NCI-H748 (cell line): Measurements from ENCODE around the gene POLR2I.

Experiments
- DNase-seq: peaks from one replicate; lab custom pipeline; 2025; ENCODE audit not compliant: unreplicated experiment; lab: John Stamatoyannopoulos, UW

POLR2I gene

DNA sequence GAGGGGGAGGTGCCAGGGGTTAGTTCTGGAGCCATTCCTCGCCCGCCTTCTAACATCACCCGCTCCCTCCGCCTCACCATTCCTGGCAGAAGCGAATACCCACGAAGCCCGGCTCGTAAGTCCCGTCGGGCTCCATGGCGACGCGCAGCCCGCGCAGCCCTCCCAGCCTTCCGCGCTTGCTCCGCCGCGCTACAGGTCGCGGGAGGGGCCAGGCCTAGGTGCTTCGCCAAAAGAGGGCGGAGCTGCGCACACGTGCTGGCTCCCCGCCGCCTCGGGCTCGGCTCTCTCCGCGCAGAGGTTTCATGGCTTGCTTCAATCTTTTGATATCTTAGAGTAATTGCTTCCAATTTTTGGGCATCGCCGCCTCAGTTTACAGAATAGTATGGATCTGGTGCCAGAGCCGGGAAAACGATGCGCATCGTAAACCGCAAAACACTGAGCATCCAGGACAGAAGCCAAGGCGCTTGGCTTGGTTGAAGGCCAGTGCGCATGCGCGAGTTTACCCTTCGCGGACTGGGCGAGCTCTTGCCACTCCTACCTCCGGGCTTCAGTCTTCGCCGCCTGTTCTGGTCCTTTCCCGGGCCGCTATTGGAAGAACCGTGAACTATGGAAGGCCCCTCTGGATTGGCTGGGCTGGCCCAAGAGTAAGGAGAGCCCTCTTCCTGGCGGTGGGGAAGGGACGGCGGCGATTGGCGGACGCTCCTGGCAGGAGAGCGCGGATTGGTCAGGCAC is at the start of gene POLR2I:
Gene POLR2I (minus strand): TSS at position 155 of the 732 bp plus-strand sequence. CDS start 19 bp downstream, at position 136.
- DNase-seq, result peak; percentile 100

DNA sequence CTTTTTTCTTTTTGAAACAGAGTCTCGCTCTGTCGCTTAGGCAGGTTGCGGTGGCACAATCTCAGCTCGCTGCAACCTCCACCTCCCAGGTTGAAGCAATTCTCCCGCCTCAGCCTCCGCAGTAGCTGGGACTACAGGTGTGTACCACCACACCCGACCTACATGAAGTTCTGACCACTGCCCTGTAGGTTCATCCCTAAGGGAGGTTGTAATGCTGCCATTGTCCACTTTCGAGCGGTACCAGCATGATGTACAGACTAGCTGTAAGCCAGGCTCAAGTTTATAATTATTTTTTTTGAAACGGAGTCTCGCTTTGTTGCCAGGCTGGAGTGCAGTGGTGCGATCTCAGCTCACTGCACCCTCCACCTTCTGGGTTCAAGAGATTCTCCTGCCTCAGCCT is 49.1 kb upstream of the POLR2I start:
- DNase-seq, result no peak

GRCh38 chr19:36160821-36161596 is 46.3 kb upstream of the POLR2I start:
- DNase-seq, result no peak

GRCh38 chr19:36153126-36153525 is 38.5 kb upstream of the POLR2I start:
- DNase-seq, result no peak

DNA sequence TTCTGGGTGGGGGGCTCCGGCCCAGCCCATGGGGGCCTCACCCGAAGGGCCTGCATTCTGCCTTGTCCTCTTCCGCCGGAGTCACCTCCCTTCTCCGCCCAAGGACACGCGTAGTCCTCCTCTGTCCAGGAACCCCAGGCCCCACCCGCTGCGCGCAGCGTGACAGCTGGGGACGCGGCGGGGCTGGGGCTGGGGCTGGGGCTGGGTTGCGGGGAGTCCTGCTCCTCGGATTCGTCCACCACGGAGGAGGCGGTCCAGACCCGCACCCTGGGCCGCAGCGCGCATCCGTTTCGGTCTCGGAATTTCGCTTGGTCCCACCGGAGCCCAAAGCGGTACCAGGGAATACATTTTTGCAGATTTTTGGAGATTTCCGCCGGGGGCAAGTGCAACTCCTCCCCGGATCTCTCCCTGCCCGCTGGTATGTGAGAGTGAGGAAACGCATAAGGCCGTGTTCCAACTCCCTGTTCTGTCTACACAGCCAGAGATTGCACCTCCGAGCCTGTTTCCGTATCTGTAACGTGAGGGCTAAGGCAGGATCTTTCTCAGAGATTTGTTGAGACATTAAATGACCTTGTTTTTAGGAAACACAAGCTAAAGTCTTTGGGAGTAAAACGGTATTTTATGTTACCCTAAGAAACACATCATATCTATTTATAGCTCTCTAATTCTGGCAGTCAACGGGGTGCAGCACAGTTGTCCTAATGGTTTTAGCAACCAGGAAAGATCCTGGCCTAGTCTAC is 37.8 kb upstream of the POLR2I start, which contains the start of gene COX7A1:
Gene COX7A1 (minus strand): TSS at position 96 of the 740 bp plus-strand sequence. CDS start 40 bp downstream, at position 56.
- no peak for DNase-seq

GRCh38 chr19:36152019-36152351 is 37.3 kb upstream of the POLR2I start:
- DNase-seq, result no peak

DNA sequence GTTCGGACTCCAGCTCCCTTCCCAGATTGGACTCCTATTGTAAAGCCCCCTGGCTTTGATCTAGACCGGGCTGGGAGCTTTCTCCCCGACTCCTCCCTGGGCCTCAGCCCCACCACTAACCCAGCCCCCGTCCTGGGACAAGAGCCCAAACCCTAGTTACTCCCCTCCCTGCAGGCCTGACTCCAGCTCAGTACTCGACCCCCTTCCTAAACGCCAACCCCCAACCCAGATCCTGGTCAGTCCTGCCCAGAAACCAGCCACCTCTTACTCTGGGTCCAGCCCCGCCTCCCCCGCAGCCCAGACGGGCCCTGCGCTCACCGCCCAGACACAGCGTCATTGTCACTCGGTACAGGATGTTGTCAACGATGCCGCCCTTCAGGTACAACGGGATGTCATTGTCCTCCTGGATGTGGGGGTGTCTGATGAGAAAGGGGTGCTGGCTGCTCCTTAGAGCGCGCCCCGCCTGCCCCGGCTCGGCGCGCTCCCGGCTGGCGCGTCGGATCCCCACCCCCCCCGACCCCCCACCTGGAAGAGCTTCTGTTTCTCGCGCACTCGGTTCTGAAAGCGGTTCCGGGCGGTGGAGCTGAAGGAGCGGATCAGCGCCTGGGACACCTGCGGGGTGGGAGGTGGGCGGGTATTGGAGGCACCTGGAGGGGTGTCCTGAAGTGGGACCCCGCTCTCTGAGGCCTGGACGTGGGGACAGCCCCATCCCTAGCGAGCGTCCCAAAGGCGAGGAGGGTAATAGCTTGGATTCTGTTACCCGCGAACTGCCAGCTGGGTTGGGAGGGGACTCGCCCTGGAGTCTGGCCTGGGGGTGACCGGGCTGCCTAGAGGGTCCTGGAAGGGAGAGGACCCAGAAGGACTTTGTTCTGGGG is 36.7 kb upstream of the POLR2I start:
- no peak for DNase-seq

DNA sequence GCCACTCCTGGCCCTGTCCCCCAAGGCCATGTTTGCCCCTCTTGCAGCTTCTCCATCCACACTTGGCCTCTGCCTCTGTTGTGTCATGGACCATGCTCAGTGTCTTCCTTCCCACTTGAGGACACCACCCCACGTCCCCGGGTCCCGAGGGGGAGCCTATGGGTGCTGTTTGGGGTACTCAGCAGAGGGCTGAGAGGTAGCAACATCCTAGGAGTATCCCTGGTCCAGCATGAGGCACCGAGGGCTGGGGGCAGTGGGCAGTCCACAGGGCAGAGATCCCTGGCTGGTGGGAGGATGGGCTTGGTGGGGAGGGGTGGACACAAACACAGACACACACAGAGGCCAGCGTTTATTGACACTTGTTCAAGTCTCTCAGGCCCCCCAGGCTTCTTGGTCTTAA is 35.9 kb upstream of the POLR2I start:
- no peak for DNase-seq

DNA sequence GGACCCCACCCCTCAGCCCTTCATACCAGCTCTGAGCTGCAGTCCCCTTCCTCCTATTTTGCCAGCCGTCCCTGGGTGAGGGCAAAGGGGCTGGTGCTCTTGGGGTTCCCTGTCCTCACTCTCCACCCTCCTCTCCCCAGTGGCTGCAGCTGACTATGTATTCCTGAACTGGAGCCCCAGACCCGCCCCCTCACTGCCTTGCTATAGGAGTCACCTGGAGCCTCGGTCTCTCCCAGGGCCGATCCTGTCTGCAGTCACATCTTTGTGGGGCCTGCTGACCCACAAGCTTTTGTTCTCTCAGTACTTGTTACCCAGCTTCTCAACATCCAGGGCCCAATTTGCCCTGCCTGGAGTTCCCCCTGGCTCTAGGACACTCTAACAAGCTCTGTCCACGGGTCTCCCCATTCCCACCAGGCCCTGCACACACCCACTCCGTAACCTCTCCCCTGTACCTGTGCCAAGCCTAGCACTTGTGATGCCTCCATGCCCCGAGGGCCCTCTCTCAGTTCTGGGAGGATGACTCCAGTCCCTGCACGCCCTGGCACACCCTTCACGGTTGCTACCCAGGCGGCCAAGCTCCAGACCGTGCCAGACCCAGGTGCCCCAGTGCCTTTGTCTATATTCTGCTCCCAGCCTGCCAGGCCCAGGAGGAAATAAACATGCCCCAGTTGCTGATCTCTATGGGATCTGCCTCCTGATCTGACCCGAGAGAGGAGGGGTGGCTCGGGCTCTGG is 35.2 kb upstream of the POLR2I start:
- DNase-seq, result no peak

- no peak for DNase-seq
These were observed 29.9 kb upstream of the POLR2I start for GRCh38 chr19:36144624-36145023.

DNA sequence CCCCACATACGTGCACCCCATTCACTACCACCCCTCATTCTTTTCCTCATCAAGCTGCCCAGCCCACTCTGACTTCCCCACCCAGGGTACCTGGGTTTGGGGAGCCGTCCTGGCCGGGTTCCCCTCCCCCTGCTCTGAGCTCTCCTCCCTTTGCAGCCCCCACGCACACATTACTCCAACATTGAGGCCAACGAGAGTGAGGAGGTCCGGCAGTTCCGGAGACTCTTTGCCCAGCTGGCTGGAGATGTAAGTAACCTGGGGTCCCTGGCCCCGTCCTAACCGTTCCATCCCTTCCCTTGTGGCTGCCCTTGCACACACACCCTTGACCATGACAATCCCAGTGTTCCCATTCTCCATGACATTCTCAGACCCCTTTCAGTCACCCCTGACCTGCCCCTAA is 27.8 kb upstream of the POLR2I start:
- DNase-seq, result no peak

DNA sequence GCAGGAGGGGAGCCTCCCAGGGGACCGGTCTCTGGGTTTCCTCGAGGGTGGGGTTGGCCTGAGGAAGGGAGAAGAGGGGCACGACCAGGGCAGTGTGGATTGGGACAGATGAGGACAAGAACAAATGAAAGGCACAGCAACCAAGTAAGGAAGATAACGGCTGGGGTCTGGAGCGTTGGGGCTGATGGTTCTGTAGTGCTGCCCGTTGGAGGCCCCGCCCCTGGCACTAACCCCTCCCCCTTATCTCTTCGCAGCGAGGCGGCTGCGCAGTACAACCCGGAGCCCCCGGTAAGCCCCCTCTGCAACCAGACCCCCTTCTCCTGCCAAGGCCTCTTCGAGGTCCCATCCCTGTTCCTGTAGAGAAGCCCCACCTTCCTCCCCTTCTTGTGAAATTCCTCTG is 27.4 kb upstream of the POLR2I start:
- no peak for DNase-seq

DNA sequence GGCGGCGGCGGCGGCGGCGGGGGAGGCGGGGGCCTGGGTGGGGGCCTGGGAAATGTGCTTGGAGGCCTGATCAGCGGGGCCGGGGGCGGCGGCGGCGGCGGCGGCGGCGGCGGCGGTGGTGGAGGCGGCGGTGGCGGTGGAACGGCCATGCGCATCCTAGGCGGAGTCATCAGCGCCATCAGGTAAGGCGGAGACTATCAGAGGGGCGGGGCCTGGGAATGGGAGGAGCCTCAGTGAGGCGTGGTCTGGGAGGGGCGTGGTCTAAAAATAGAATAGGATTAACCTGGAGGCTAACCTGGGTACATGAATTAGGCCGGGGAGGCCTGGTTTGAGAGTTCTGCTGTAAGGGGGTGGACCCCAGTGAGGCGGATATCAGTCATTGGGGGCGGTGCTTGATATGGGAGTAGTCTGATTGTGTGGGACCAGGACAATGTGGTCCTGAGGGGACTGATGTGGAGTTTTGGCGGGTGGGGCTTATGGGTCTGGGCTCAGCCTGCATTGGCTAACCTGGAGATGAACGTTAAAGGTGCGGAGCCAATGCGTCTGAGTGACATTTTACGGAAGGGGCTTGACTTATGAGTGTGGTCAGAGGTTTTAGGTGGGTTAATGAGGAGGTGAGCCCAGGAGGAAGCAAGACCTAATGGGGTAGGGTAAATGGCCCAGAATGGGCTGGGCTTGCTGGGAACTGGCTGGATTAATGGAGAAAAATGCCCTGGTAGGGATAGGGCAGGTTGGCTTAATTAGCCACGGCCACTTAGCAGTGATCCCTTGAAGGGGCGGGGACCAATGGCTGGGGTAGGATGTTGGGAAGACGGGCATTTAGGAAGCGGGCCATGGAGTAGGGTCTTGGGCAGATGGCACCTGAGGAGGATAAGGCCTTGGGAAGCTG is 26.6 kb upstream of the POLR2I start:
- DNase-seq, result peak; percentile 92

DNA sequence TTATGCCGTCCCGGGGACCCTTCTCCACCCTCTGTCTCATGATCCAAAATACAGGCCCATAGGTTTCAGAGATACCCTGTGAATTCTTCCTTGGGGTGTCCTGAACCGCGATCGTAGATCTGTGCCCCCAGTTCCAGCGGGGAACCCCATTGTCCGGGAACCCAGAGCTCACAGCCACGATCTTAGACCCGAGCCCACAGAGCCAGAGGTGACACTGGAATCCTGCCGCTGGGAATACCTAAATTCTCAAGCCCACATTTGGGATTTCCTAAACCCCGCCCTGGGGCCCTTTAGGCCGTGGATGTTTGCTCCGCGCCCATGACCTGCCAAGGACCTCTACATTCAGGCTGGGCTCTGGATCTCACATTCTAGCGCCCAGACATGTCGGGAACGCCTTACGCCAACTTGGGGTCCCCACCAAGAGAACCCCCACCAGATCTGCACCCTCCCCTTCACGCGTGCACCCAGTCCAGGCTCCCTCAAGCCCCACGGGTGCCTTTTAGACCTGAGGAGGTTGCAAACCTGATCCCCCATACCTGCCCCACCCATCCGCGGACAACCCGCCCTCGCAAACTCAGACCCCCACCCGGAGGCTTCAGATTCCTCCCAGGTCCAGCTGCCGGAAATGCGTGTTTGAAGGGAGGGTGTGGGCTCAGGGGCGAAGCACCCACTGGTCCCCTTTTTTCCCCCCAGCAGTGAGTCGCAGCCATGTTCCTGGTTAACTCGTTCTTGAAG is 25.8 kb upstream of the POLR2I start:
- peak; percentile 96 for DNase-seq

GRCh38 chr19:36139473-36140303 is 25.0 kb upstream of the POLR2I start, which contains the start of gene CAPNS1:
TSS of gene CAPNS1 (plus strand) at chr19:36140066. CDS start at chr19:36141012, 946 bp downstream.
- DNase-seq, result peak; percentile 98

GRCh38 chr19:36139120-36139472 is 24.4 kb upstream of the POLR2I start:
- no peak for DNase-seq

- no peak for DNase-seq
These were observed 22.4 kb upstream of the POLR2I start for GRCh38 chr19:36136964-36137686.
